Natural killer cell (primary cell): Measurements from ENCODE around the gene MINDY2. TPM values are rescaled to one million over a fixed set of nuclear protein-coding genes. Genes with fewer than 3 reads are reported as not detected.

ENCODE experiments used
- ATAC-seq, 3 donors: fragments of 150-1000 bp in 2 of 3; fragments of 200-7000 bp in 1 of 3; cut with Tn5 transposase; 1 replicate in 1 of 3; 2 replicates in 2 of 3; pipeline ENCODE4 v1.10.0; 2021; ENCODE audit warnings: mild to moderate bottlenecking in 2 of 3, moderate library complexity in 2 of 3
- DNase-seq, 2 donors: peaks; one replicate each; pipeline versions ENCODE4 v3.0.0 to v3.0.0-alpha.2; 2013 to 2021; ENCODE audit warnings: mixed read lengths in 1 of 2
- H3K27ac ChIP-seq: one replicate; pipeline ENCODE4 v1.5.1; 2013; ENCODE audit warnings: mild to moderate bottlenecking, low read length
- H3K27me3 ChIP-seq: one replicate; pipeline ENCODE4 v1.6.1; 2013; ENCODE audit warnings: low read length; ENCODE audit not compliant: control insufficient read depth, insufficient read depth
- H3K36me3 ChIP-seq: one replicate; pipeline ENCODE4 v1.6.1; 2013; ENCODE audit warnings: low read length; ENCODE audit not compliant: control insufficient read depth, insufficient read depth
- H3K4me1 ChIP-seq: one replicate; pipeline ENCODE4 v1.6.1; 2013; ENCODE audit warnings: low read length; ENCODE audit not compliant: control insufficient read depth, insufficient read depth
- H3K4me3 ChIP-seq: one replicate; pipeline ENCODE4 v1.5.1; 2013; ENCODE audit warnings: low read length
- H3K9me3 ChIP-seq: one replicate; pipeline ENCODE4 v1.6.1; 2013; ENCODE audit warnings: low read length; ENCODE audit not compliant: control insufficient read depth, insufficient read depth
- H3K27ac Mint-ChIP-seq, 2 donors: one replicate each; pipeline ENCODE4 v1.8.0; 2022; ENCODE audit warnings: mild to moderate bottlenecking in 2 of 2, mixed read lengths in 2 of 2, moderate library complexity in 1 of 2
- H3K27me3 Mint-ChIP-seq, 2 donors: one replicate each; pipeline ENCODE4 v1.8.0; 2022; ENCODE audit warnings: low read depth in 2 of 2, mixed read lengths in 2 of 2
- H3K36me3 Mint-ChIP-seq: one replicate; pipeline ENCODE4 v1.8.0; 2022; ENCODE audit warnings: mixed read lengths
- H3K4me1 Mint-ChIP-seq, 2 donors: one replicate each; pipeline ENCODE4 v1.8.0; 2022; ENCODE audit warnings: mixed read lengths in 2 of 2
- H3K4me3 Mint-ChIP-seq: one replicate; pipeline ENCODE4 v1.8.0; 2022; ENCODE audit warnings: mild to moderate bottlenecking, moderate library complexity, mixed read lengths
- H3K9me3 Mint-ChIP-seq, 2 donors: one replicate each; pipeline ENCODE4 v1.8.0; 2022; ENCODE audit warnings: mixed read lengths in 2 of 2
- CTCF ChIP-seq: fragments of 200-600 bp; IDR thresholded peaks from one replicate; pipeline ENCODE4 v1.8.0; 2022; ENCODE audit warnings: antibody characterized with exemption
- WGBS: methylation state at CpG from one replicate; pipeline ENCODE4 v1.1.7; 2013; ENCODE audit warnings: missing lambda C conversion rate; ENCODE audit not compliant: insufficient coverage; 5-methylcytosine and 5-hydroxymethylcytosine counted together
- intact Hi-C: fragments of 100-400 bp; cut with micrococcal nuclease; formaldehyde crosslinking; loops from one replicate; pipeline ENCODE4 v1.14.2; 2022
- total RNA-seq, 4 donors: library from RNA; stranded (reverse); fragments of 120-200 nt in 1 of 4; gene quantifications; one replicate each; pipeline versions ENCODE4 v1.2.3 to v1.2.4, GENCODE V29; 2013 to 2022

Gene MINDY2
- 10 to 100 TPM; 16.3 to 18.7 (median 18.3) TPM for total RNA-seq
- total RNA-seq (2013): 14.2 TPM

- no peaks in the 10 kb centered on the region for H3K27me3 Mint-ChIP-seq
- H3K36me3 ChIP-seq: no peaks in the 10 kb centered on the region
- no peak for TF ChIP-seq CTCF
- peak; percentile 92 to 99 (median 94) for ATAC-seq
- under 1% methylated on average over 75 of the region's 75 CpGs for WGBS
- intact Hi-C loops: loop anchor here (1.0 to 5.0 kb wide), 4 partner anchors 22 to 499 kb away; partner anchors contain the start of genes ADAM10 and SLTM
- no peak within 1 kb of the TSS for H3K4me3 Mint-ChIP-seq
- peaks cover 10 to 14% of the 10 kb centered on the region in 2 donors for H3K4me1 Mint-ChIP-seq
- H3K27ac Mint-ChIP-seq: peak within 1 kb of the TSS; percentile 87 to 96
- peaks cover 16% of the 10 kb centered on the region for H3K4me1 ChIP-seq
- no peaks in the 10 kb centered on the region for H3K9me3 ChIP-seq
- no peaks in the 10 kb centered on the region for H3K27me3 ChIP-seq
- peak within 1 kb of the TSS; percentile 92 for H3K27ac ChIP-seq
- peak; percentile 89 to 97 for DNase-seq
- peak within 1 kb of the TSS; percentile 99 for H3K4me3 ChIP-seq
- H3K9me3 Mint-ChIP-seq: no peaks in the 10 kb centered on the region
- no peaks in the 10 kb centered on the region for H3K36me3 Mint-ChIP-seq
Measured at GRCh38 chr15:58770857-58771620, at the start of gene MINDY2. Gene MINDY2, plus strand, starts transcription at chr15:58771302. Its CDS starts 94 bp downstream, at chr15:58771396.

- Mint-ChIP-seq H3K27me3 (no peaks in the 10 kb centered on the region), H3K9me3 (no peaks in the 10 kb centered on the region), H3K4me1 (peaks cover 60 to 70% of the 10 kb centered on the region in 2 donors), H3K36me3 (no peaks in the 10 kb centered on the region), H3K4me3 (no peak overlapping the region), H3K27ac (peak overlapping the region; percentile 71 to 78)
- Histone ChIP-seq H3K36me3 (peaks cover 3% of the 10 kb centered on the region), H3K27ac (peak overlapping the region; percentile 15), H3K4me1 (peaks cover 14% of the 10 kb centered on the region), H3K27me3 (no peaks in the 10 kb centered on the region), H3K4me3 (no peak overlapping the region), H3K9me3 (no peaks in the 10 kb centered on the region)
- TF ChIP-seq CTCF: no peak
- ATAC-seq: peak; percentile 71 to 87 (median 85)
- peak in 1 of 2 donors; percentile 39 for DNase-seq
- WGBS: 50% methylated on average over 1 of the region's 1 CpG
- intact Hi-C loops: no loop called here
Measured at GRCh38 chr15:58724466-58724865, 46.6 kb upstream of the MINDY2 start.

- Histone ChIP-seq H3K9me3 (no peaks in the 10 kb centered on the region), H3K36me3 (peaks cover 6% of the 10 kb centered on the region), H3K4me3 (no peak overlapping the region), H3K4me1 (peaks cover 15% of the 10 kb centered on the region), H3K27me3 (no peaks in the 10 kb centered on the region), H3K27ac (no peak overlapping the region)
- no peaks in the 10 kb centered on the region for H3K27me3 Mint-ChIP-seq
- intact Hi-C loops: no loop called here
- DNase-seq: no peak
- no peak overlapping the region for H3K27ac Mint-ChIP-seq
- peaks cover 60 to 77% of the 10 kb centered on the region in 2 donors for H3K4me1 Mint-ChIP-seq
- no peak for TF ChIP-seq CTCF
- ATAC-seq: no peak
- WGBS: 82% methylated on average over 10 of the region's 12 CpGs
- H3K4me3 Mint-ChIP-seq: no peak overlapping the region
- H3K9me3 Mint-ChIP-seq: no peaks in the 10 kb centered on the region
- no peaks in the 10 kb centered on the region for H3K36me3 Mint-ChIP-seq
Measured at GRCh38 chr15:58726867-58727266, 44.2 kb upstream of the MINDY2 start.
